HG02759 (cell line): ENCODE data around the gene MCOLN3.
"Not testable (repeated sequence)": the region's sequence is repeated elsewhere in the genome, so short reads cannot be mapped to it uniquely, and the experiment has no call there.

Experiments used
- ATAC-seq: cut with Tn5 transposase; IDR thresholded peaks from one replicate; pipeline ENCODE4 v1.9.1; 2021; ENCODE audit warnings: mild to moderate bottlenecking, moderate library complexity; ENCODE audit not compliant: unreplicated experiment

MCOLN3 gene

DNA sequence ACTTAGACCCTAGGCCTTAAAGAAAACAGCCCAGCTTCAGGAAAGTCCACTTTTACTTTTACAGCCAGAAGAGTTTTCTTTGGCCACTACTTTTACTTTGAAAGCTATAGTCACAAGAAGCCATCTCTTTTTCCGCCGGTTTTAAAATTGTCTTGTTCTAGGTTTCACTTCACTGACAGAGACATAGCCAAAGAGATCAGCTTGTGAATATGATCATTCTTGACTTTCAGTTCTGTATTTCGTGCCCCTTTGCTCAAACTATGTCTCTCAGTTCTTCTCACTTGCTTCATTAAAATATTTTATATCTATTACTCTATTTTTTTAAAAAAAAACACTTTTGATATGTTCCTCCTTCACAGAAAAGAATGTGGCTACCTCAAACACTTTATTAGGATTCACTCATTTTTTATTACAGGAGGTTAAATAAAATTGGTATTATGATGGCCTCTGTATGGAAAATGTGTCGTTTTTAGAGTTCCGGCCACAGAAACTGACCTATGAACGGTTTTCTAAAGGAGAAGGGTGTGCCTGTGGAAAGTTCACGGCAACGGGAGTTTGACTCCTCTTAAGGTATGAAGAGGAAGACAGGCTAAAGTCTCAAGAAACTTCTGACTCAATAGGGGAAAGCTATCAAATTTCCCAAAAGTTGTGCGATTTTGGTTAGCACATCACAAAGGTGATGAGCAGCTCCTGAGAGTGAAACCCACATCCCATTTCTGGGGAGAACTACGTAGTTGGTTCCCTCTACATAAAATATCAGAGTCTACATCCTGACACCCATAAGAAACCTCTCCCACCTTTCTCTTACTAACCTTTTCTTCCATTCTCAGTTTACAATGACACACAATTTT, 52.6 kb downstream of the MCOLN3 start:
- ATAC-seq = peak; percentile 29

DNA sequence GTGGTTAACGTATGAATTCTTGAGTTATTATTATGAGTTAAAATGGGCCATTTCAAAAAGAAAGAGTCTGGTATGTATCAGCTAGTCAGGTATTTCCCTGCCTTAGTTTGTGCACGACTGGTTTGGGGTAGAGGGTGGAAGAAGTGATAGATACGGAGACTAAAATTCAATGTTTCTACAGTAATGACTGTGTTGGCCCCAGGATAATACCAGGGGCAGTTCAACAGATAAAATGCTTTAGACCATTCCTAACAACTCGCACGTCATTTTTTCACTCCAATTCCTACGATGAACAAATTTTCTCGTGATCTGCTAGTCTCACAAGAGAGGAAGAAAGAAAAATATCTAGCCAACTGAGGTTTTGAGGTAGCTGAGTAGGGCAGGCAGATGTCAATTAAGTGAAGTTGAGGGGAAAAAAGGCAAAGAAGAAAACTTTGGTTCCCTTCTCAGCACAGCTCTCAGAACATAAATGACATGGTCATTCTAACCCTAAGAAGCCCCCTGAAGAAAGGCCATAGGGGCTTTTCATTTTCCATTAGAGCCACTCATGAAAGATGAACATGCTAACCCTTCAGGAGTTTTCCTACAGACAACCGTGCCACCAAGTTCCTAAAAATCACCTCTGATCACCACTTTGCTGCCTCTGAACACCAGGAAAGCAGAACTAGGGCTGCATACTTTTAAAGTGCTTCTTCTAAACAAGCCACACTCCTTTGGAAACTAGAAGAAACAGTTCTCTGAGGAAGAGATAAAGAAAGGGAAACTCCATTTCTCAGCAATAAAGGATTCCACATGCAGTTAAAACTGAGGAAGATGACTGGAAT, 57.0 kb downstream of the MCOLN3 start:
- ATAC-seq = peak; percentile 42

DNA sequence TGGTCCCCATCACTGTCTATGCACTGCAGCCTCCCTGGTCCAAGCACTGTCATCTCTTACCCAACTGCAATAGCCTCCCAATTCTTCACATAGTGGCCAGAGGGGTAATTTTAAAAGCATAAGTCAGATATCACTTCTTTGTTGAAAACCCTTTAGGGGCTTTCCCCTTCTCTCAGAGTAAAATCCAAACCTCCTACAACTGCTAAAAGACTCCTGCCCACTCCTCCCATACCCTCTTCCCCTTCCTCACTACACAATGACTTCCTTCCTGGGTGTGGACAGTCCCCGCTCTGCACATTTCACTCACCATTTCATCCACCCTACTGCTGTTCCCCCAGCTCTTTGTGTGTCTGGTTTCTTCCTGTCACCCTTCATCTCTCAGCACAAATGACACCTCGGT, 59.7 kb downstream of the MCOLN3 start:
- peak; percentile 72 for ATAC-seq

DNA sequence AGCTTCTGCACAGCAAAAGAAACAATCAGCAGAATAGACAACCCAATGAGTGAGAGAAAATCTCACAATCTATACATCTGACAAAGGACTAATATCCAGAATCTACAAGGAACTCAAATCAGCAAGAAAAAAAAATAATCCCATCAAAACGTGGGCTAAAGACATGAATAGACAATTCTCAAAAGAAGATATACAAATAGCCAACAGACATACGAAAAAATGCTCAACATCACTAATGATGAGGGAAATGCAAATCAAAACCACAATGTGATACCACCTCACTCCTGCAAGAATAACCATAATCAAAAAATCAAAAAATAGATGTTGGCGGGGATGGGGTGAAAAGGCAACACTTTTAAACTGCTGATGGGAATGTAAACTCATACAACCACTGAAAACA, 61.7 kb downstream of the MCOLN3 start:
- not testable (repeated sequence) for ATAC-seq

DNA sequence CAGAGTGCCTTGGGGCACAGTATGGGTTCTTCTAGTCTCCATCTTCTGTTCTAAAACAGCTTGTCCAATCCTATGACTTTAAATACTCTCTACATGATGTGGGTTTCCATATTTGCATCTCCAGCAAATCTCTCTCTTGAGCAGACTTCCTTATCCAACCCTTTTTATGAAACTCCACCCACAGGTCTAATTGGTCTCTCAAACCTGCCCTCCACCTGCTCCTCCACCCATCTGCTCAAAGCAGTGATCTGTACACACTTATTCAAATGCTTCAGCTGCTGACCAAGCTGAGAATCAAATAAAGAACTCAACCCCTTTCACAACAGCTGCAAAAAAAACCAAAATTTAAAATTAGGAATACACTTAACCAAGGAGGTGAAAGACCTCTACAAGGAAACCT, 62.9 kb downstream of the MCOLN3 start:
- no peak for ATAC-seq

DNA sequence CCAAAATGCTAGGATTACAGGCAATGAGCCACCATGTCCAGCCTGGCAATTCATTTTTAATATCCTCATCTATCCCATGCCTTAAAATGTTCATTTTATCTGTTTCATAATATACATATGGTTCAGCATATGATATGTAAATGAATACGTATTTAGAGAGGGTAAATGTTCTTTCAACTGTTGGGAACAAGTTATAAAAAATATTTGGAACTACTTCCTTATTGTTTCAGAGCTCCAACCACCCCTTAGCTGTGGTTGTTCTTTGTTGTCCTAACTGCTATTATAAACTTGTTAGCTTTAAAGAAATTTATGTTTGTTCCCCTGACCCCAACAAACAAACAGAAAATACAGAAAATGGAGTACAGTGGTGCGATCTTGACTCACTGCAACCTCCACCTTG, 65.9 kb downstream of the MCOLN3 start:
- no peak for ATAC-seq

DNA sequence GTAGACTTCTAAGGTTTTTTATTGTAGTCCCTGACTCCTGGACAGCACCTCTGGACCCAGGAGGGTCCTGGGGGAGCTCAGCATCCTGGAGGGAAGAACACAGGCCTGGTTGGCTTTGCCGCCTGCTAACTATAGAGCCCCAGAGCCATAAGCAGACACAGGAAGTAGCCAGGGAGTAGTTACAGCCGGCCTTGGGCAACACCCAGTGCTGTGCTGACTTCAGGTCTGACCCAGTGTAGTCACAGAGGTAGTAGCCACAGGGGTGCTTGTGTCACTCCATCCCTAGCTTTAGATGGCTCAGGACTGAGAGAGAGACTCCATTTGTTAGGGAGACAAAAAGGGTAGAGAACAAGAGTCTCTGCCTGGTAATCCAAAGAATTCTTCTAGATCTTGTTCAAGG, 73.3 kb downstream of the MCOLN3 start:
- peak; percentile 23 for ATAC-seq

DNA sequence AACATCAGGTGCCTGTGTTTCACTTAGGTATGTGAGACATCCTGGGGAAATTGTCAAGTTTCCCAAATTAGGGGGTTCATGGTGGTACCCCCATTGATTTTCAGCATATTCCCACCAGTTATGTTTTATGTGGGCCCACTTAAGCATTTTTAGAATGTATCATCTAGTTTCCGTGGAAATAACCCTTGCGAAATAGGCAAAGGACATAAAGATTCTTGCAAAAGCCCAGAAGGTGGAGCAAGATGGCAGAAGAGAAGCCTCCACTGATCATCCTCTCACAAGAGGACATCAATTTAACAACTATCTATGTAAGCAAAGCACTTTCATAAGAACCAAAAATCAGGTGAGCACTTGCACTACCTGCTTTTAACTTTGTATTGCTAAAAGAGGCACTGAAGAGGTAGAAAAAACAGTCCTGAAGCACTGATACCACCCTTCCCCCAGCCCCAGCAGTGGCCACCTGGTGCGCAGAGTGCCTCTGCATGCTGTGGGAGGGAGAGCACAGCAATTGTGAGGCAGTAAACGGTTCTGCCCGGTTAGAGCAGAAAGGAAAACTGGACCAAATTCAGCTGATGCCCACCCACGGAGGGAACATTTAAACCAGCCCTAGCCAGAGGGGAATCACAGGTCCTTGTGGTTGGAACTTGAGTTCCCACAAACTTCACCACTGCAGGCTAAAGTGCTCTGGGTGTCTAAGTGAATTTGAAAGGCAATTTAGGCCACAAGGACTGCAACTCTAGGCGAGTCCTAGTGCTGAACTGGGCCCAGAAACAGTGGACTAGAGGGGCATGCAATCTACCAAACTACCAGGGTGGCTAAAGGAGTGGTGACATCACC, 74.6 kb downstream of the MCOLN3 start:
- peak; percentile 58 for ATAC-seq

DNA sequence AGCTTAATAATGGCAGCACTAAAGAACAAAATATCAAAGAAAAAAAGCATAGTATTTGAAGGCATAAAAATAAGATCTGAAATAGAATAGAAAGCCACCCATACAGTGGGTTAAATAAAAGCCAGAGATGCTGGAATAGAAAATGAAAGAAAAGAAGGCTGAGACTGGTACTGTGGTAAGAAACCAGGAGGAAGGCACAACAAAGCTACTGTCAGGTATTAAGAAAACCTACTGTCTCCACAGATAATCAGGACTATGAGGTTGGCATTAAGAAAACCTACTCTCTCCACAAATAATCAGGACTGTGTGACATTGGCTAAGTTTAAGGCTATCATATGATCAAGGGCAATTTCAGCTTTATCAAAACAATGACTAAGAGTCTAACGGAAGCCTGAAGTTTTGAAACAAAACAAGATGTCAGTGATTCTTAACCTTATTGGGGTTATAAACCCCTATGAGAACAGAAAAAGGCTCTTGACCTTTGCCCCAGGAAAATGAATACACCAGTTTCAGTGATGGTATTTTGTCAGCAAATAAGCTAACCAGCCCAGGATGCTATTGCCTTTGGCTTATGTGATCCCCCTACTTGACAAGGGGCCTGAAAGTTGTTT, 75.8 kb downstream of the MCOLN3 start:
- peak; percentile 28 for ATAC-seq

DNA sequence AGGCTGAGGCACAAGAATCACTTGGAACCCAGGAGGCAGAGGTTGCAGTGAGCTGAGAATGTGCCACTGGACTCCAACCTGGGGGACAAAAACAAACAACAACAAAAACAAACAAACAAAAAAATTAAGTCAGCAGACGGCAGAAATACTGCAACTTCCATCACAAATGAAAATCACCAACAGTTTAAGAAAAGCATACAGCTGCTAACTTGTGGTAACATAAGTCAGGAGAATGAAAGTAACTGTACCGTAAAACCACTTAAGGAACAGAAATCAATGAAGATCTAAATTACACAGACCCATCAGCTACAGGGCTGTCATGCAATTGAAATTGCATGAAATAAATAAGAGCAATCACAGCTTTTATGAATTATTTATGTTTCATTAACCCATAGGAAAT, 76.3 kb downstream of the MCOLN3 start:
- ATAC-seq = peak; percentile 33

DNA sequence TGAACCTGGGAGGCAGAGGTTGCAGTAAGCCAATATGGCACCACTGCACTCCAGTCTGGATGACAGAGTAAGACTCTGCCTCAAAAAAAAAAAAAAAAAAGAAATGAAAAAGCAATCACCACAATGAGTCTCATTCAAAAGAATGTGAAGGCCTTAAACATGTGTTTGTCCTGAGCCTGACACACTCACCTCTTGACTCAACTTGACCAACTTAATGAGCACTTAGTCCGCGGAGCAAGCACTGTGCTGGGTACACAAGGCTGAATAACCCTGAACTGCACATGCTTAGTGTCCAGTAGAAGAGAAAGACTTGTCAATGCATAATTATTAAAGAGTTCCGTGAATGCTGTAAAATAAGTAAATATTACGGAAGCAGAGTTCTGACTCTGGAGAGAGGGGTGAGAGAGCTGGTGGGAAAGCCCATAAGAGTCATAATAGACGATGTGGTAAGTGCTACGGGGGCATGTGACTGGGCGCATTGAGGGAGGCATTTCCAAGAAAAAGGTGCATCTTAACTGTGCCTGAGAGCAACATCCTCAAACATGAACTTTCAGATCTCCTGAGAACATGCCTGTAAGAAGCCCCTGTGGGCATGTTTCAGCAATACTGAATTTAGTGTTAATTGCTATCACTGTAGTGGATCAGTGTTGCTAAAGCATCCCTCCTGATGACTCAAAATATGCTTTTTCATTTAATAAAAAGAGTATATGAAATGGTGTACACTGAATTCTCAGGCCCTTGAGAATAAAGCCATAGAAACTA, 78.6 kb downstream of the MCOLN3 start:
- peak; percentile 45 for ATAC-seq

DNA sequence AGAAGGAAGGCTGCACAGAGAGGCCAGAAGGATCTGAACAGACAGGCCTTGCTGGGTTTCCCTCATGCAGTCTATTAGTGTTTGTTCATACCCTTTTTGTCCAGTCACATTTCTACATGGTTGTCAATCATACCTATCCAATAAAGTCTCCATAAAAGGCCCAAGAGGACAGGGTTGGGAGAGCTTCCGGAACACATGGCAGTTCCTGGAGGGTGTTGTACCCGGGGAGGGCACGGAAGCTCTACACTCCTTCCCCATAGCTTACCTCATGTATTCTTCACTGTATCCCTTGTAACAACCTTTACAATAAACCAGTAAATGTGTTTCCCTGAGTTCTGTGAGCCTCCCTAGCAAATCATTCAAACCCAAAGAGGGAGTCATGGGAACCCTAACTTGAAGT, 79.4 kb downstream of the MCOLN3 start:
- no peak for ATAC-seq

DNA sequence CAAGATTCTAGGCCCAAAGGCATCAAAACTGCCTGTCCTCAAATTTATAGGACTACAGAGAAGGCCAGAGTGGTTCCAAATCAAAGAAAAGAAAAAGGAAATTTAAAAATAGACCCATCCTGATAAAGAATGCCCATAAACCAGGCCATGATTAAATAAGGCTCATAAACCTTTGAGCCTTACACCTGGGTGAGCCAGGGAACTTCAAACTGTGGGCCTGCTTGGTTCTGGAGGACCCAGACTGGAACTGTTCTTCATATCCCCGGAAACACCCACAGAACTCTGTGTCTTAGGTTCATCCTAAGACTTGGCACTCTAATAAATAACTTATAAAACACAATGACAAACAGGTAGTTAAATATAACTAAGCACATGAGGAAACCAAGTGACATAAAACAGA, 80.2 kb downstream of the MCOLN3 start:
- no peak for ATAC-seq
